Mesenteric fat pad (tissue), 1 donor: ENCODE data around the gene CIBAR2. TPM values are rescaled to one million over a fixed set of nuclear protein-coding genes. Genes with fewer than 3 reads are reported as not detected.

Experiments used
- DNase-seq: peaks from one replicate; pipeline ENCODE4 v3.0.0-alpha.2; 2020; ENCODE audit warnings: low spot score
- long read RNA-seq: library from polyadenylated mRNA; unstranded; transcript quantifications from one replicate; pipeline ENCODE4 v2.0.0, GENCODE V29; 2020
- total RNA-seq: library from RNA; stranded (reverse); fragmentation: NEBNext Ultra II Directional; extraction: Animal tissue kit (Norgen Biotek cat#: 25700); gene quantifications from one replicate; pipeline ENCODE4 v1.2.1, GENCODE V29; 2021
- donor health status: DM: yes; HTN: yes; CAD: no.

CIBAR2 gene
- not detected for total RNA-seq
- long read RNA-seq, result 0 reads

- no peak for DNase-seq
These were observed at the start of gene CIBAR2 for GRCh38 chr16:85112364-85112763. CIBAR2 (minus strand) TSS chr16:85112472; CDS start chr16:85112352, 120 bp downstream.

GRCh38 chr16:85159179-85159980 is 47.1 kb upstream of the CIBAR2 start:
- DNase-seq, result no peak

- no peak for DNase-seq
These were observed 46.5 kb upstream of the CIBAR2 start for GRCh38 chr16:85158743-85159178.

GRCh38 chr16:85157813-85158742 is 45.8 kb upstream of the CIBAR2 start:
- no peak for DNase-seq

- no peak for DNase-seq
These were observed 45.1 kb upstream of the CIBAR2 start for GRCh38 chr16:85157372-85157771.

- no peak for DNase-seq
These were observed 44.6 kb upstream of the CIBAR2 start for GRCh38 chr16:85156869-85157268.

GRCh38 chr16:85156440-85156839 is 44.2 kb upstream of the CIBAR2 start:
- DNase-seq, result no peak

- no peak for DNase-seq
These were observed 41.4 kb upstream of the CIBAR2 start for GRCh38 chr16:85153656-85154091.

- DNase-seq, result no peak
These were observed 40.8 kb upstream of the CIBAR2 start for GRCh38 chr16:85153046-85153445.

- DNase-seq, result no peak
These were observed 40.2 kb upstream of the CIBAR2 start for GRCh38 chr16:85152414-85153030.

GRCh38 chr16:85151603-85152413 is 39.5 kb upstream of the CIBAR2 start:
- DNase-seq, result no peak

- DNase-seq, result no peak
These were observed 38.9 kb upstream of the CIBAR2 start for GRCh38 chr16:85151079-85151602.

- DNase-seq, result no peak
These were observed 38.2 kb upstream of the CIBAR2 start for GRCh38 chr16:85150331-85150940.

- DNase-seq, result no peak
These were observed 37.5 kb upstream of the CIBAR2 start for GRCh38 chr16:85149776-85150175.

GRCh38 chr16:85148931-85149330 is 36.7 kb upstream of the CIBAR2 start:
- no peak for DNase-seq

GRCh38 chr16:85146922-85147651 is 34.8 kb upstream of the CIBAR2 start:
- DNase-seq, result no peak

- DNase-seq, result no peak
These were observed 34.2 kb upstream of the CIBAR2 start for GRCh38 chr16:85146532-85146797.

- no peak for DNase-seq
These were observed 33.7 kb upstream of the CIBAR2 start for GRCh38 chr16:85145734-85146531.

- DNase-seq, result no peak
These were observed 32.9 kb upstream of the CIBAR2 start for GRCh38 chr16:85145188-85145587.
